ENCODE results near the gene PTDSS2. TPM values are rescaled to one million over a fixed set of nuclear protein-coding genes. Genes with fewer than 3 reads are reported as not detected.

PTDSS2 gene
- total and polyA plus RNA-seq, 2 experiments from 2014 or later = 22.7 to 145 TPM

GRCh38 chr11:514606-515005, 64.5 kb downstream of the PTDSS2 start (continued):
- TF ChIP-seq ZNF462 (CRISPR knock-in tag; IDR thresholded peaks at IDR 0.05) (no peak), CTCF (conservative IDR thresholded peaks at IDR 0.05; ENCODE audit: low read depth in 2 of 2) (no peak), POLR2AphosphoS5 (IDR thresholded peaks at IDR 0.05; ENCODE audit: low read depth) (no peak), NANOG (IDR thresholded peaks at IDR 0.05; ENCODE audit: borderline replicate concordance) (no peak)

- H3K4me3 ChIP-seq = no peak overlapping the region
- H3K79me2 ChIP-seq (replicated peaks; ENCODE audit: insufficient read depth) = no peaks in the 10 kb centered on the region
- H3K4me1 ChIP-seq (ENCODE audit: insufficient read depth) = no peaks in the 10 kb centered on the region
- no peaks in the 10 kb centered on the region for H3K36me3 ChIP-seq (ENCODE audit: insufficient read depth)
- DNase-seq (ENCODE audit: low spot score) = no peak
- no peak overlapping the region for H3K27ac Mint-ChIP-seq
- H3F3A ChIP-seq (replicated peaks; ENCODE audit: low read depth) = peaks cover 8% of the 10 kb centered on the region; the same call in 1 of the 2 replicates
- no peaks in the 10 kb centered on the region for H3K9me2 ChIP-seq (ENCODE audit: insufficient read depth)
- no peak overlapping the region for H2AFZ ChIP-seq
- H4K20me1 ChIP-seq (replicated peaks; ENCODE audit: insufficient read depth) = no peaks in the 10 kb centered on the region
- H3K27me3 ChIP-seq (ENCODE audit: insufficient read depth) = no peaks in the 10 kb centered on the region
- ATAC-seq = no peak
- H3K4me1 Mint-ChIP-seq = no peaks in the 10 kb centered on the region
- peaks cover 29% of the 10 kb centered on the region for H3K9me3 Mint-ChIP-seq
- H3K36me3 Mint-ChIP-seq (ENCODE audit: low read depth) = peaks cover 43% of the 10 kb centered on the region
- H3K27me3 Mint-ChIP-seq (ENCODE audit: insufficient read depth, low read depth, poor library complexity) = peaks cover 6% of the 10 kb centered on the region
- no peak overlapping the region for H3K4me2 ChIP-seq
- no peak overlapping the region for H3K4me3 Mint-ChIP-seq
- H3K27ac ChIP-seq (ENCODE audit: low read depth) = no peak overlapping the region
- TF ChIP-seq EZH2 (IDR thresholded peaks at IDR 0.05; ENCODE audit: low read depth, unreplicated experiment) (no peak), POLR2AphosphoS5 (IDR thresholded peaks at IDR 0.05; ENCODE audit: low read depth) (no peak), EZH2phosphoT487 (IDR thresholded peaks at IDR 0.05; ENCODE audit: unreplicated experiment) (no peak), NANOG (IDR thresholded peaks at IDR 0.05; ENCODE audit: borderline replicate concordance) (no peak), ZNF331 (CRISPR knock-in tag; IDR thresholded peaks at IDR 0.05; ENCODE audit: low read depth) (no peak), ZNF462 (CRISPR knock-in tag; IDR thresholded peaks at IDR 0.05) (no peak), CREB1 (CRISPR knock-in tag; IDR thresholded peaks at IDR 0.05; ENCODE audit: low read depth) (no peak)
Observed at GRCh38 chr11:515131-515530, 65.1 kb downstream of the PTDSS2 start.

Data from GM23338 (cell line).